Measurements from ENCODE around the gene LTBR. TPM values are rescaled to one million over a fixed set of nuclear protein-coding genes. Genes with fewer than 3 reads are reported as not detected.
"Not testable (repeated sequence)": the region's sequence is repeated elsewhere in the genome, so short reads cannot be mapped to it uniquely, and the experiment has no call there.

Gene LTBR
- total RNA-seq, 1 experiment from 2014 or later: 194 TPM

- Mint-ChIP-seq H3K4me1 (ENCODE audit: low read depth, unreplicated experiment) (peaks cover 19% of the 10 kb centered on the region), H3K27ac (ENCODE audit: unreplicated experiment) (no peak overlapping the region), H3K4me3 (ENCODE audit: unreplicated experiment) (no peak overlapping the region), H3K9me3 (ENCODE audit: unreplicated experiment) (no peaks in the 10 kb centered on the region), H3K36me3 (ENCODE audit: insufficient read depth, unreplicated experiment) (no peaks in the 10 kb centered on the region), H3K27me3 (ENCODE audit: insufficient read depth, unreplicated experiment) (no peaks in the 10 kb centered on the region)
- intact Hi-C loops (cut with micrococcal nuclease; ENCODE audit: unreplicated experiment): no loop called here
- peak in 1 of 2 experiments; percentile 16 for DNase-seq
- no peak for TF ChIP-seq CTCF (IDR thresholded peaks at IDR 0.05; ENCODE audit: insufficient read depth in 1 of 2, low read depth in 1 of 2, low read length in 1 of 2, severe bottlenecking in 1 of 2, unreplicated experiment in 1 of 2)
- Histone ChIP-seq H3K36me3 (ENCODE audit: control insufficient read depth, insufficient read depth, low read length) (no peaks in the 10 kb centered on the region), H3K4me3 (ENCODE audit: low read depth, low read length) (no peak overlapping the region), H3K9me3 (no peaks in the 10 kb centered on the region), H3K4me1 (peaks cover 14% of the 10 kb centered on the region), H3K27me3 (replicated peaks; ENCODE audit: control insufficient read depth, insufficient read depth, low read length) (no peaks in the 10 kb centered on the region)
- ChIA-PET CTCF (interaction anchor here (0.7 kb wide), 1 partner anchor 100 kb away, joined by 6 read pairs; no protein-coding TSS in a partner anchor), POLR2A (no interaction called here)
- BruUV-seq (replicated peaks): no TSS peak
These were observed 43.1 kb downstream of the LTBR start for GRCh38 chr12:6426882-6427671.

GRCh38 chr12:6427796-6428195 is 43.8 kb downstream of the LTBR start:
- H3K9me3 ChIP-seq; H3K36me3 ChIP-seq (ENCODE audit: control insufficient read depth, insufficient read depth, low read length); H3K27ac Mint-ChIP-seq (ENCODE audit: unreplicated experiment); BruUV-seq (replicated peaks); intact Hi-C loops (cut with micrococcal nuclease; ENCODE audit: unreplicated experiment); H3K27me3 ChIP-seq (replicated peaks; ENCODE audit: control insufficient read depth, insufficient read depth, low read length); POLR2A ChIA-PET; H3K4me3 ChIP-seq (ENCODE audit: low read depth, low read length); H3K27me3 Mint-ChIP-seq (ENCODE audit: insufficient read depth, unreplicated experiment); H3K36me3 Mint-ChIP-seq (ENCODE audit: insufficient read depth, unreplicated experiment); H3K4me3 Mint-ChIP-seq (ENCODE audit: unreplicated experiment); H3K9me3 Mint-ChIP-seq (ENCODE audit: unreplicated experiment): not testable (repeated sequence)
- H3K4me1 Mint-ChIP-seq (ENCODE audit: low read depth, unreplicated experiment): peaks cover 19% of the 10 kb centered on the region
- peak in 1 of 2 experiments; percentile 13 for DNase-seq
- H3K4me1 ChIP-seq: peaks cover 14% of the 10 kb centered on the region
- CTCF ChIA-PET: interaction anchor here (0.7 kb wide), 1 partner anchor 101 kb away, joined by 6 read pairs; no protein-coding TSS in a partner anchor

DNA sequence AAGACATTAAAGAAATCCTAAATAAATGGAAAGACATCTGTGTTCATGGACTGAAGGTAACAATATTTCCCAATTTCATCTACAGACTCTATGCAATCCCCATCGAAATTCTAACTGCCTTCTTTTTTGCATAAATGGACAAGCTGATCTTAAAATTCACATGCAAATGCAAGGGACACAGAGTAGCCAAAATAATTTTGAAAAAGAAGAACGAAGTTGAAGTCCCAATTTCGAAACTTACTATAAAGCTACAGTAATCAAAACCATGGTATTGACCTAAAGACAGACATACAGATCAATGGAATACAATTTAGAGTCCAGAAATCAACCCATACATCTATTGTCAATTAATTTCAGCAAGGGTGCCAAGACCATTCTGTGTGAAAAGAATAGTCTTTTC is 44.4 kb downstream of the LTBR start:
- BruUV-seq (replicated peaks): no TSS peak
- H3K36me3 ChIP-seq (ENCODE audit: control insufficient read depth, insufficient read depth, low read length): no peaks in the 10 kb centered on the region
- H3K4me1 Mint-ChIP-seq (ENCODE audit: low read depth, unreplicated experiment): peaks cover 18% of the 10 kb centered on the region
- no peak for DNase-seq
- intact Hi-C loops (cut with micrococcal nuclease; ENCODE audit: unreplicated experiment): no loop called here
- no peak overlapping the region for H3K4me3 ChIP-seq (ENCODE audit: low read depth, low read length)
- CTCF ChIA-PET: interaction anchor here (1.3 kb wide), 1 partner anchor 37 kb away, joined by 7 read pairs; no protein-coding TSS in a partner anchor
- POLR2A ChIA-PET: no interaction called here
- no peak overlapping the region for H3K4me3 Mint-ChIP-seq (ENCODE audit: unreplicated experiment)
- H3K9me3 ChIP-seq: no peaks in the 10 kb centered on the region
- no peaks in the 10 kb centered on the region for H3K27me3 ChIP-seq (replicated peaks; ENCODE audit: control insufficient read depth, insufficient read depth, low read length)
- H3K36me3 Mint-ChIP-seq (ENCODE audit: insufficient read depth, unreplicated experiment): no peaks in the 10 kb centered on the region
- no peaks in the 10 kb centered on the region for H3K27me3 Mint-ChIP-seq (ENCODE audit: insufficient read depth, unreplicated experiment)
- H3K27ac Mint-ChIP-seq (ENCODE audit: unreplicated experiment): no peak overlapping the region
- TF ChIP-seq CTCF (IDR thresholded peaks at IDR 0.05; ENCODE audit: insufficient read depth in 1 of 2, low read depth in 1 of 2, low read length in 1 of 2, severe bottlenecking in 1 of 2, unreplicated experiment in 1 of 2): no peak
- peaks cover 13% of the 10 kb centered on the region for H3K4me1 ChIP-seq
- H3K9me3 Mint-ChIP-seq (ENCODE audit: unreplicated experiment): no peaks in the 10 kb centered on the region

Data from Caco-2 (cell line).